H4 (cell line): ENCODE data around the gene MYLK. TPM values are rescaled to one million over a fixed set of nuclear protein-coding genes. Genes with fewer than 3 reads are reported as not detected.

Source experiments
- DNase-seq: peaks from one replicate; pipeline ENCODE4 v3.0.0-alpha.2; 2015; ENCODE audit warnings: low spot score
- total RNA-seq: library from RNA; depleted of rRNA; stranded (reverse); fragments of >200 nt; shearing (Covaris generic); gene quantifications from 2 replicates; pipeline ENCODE4 v1.2.3, GENCODE V29; 2014

Gene MYLK
- total RNA-seq, 1 experiment from 2014 or later = 25.1 TPM

- peak; percentile 54 for DNase-seq
Observed at GRCh38 chr3:123678108-123678511, 206.0 kb downstream of the MYLK start.

GRCh38 chr3:123672429-123673146 is 211.5 kb downstream of the MYLK start:
- no peak for DNase-seq

GRCh38 chr3:123670743-123671142 is 213.4 kb downstream of the MYLK start:
- DNase-seq = no peak

DNA sequence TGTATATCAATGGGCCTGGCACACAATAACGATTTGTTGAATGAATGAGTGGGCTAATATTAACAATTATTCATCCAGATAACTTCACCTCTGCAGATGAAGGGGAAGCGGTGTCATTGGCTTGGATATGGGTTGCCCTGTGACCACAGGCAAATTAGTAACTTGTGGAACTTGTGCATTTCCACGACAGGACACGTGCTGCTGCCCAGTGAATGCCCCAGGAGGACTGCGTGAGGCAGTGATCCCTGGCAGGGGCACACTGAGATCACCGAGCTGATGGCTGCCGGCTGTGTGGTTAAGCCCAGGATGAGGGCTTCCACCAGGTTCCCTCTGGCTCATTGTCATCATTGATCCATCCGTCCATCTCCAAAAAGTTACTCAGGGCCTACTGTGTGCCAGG is 215.2 kb downstream of the MYLK start:
- no peak for DNase-seq

GRCh38 chr3:123667784-123668183 is 216.3 kb downstream of the MYLK start:
- no peak for DNase-seq

DNA sequence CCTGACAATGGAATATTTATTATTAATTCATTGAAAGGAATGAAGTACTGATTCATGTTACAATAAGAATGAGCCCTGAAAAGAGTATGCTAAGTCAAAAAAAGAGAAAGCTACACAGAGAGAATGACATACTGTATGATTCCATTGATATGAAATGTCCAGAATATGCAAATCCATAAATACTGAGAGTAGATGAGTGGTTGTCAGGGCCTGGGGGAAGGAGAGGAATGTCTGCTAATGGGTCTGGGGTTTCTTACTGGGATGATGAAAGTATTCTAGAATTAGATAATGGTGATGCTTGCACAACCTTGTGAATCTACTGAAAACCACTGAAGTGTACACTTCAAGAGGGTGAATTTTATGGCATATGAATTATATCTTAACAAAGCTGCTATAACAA is 219.4 kb downstream of the MYLK start:
- no peak for DNase-seq

DNA sequence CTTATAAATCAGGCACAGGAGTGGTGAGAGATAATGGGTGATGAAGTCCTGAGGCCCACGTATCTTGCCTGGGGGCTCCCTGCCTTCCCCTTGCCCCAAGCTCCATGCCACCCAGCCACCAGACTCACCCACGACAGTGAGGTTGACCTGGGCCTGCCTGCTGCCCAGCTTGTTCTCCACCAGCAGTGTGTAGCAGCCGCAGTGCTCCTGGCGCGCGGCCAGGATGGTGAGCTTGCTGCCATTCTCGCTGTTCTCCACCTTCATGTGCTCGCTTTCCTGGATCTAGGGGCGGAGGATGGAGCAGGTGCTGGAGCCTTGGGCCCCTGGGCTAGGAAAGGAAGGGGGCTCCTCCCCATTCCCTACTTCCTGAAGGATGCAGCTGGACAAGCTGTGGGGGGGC is 220.2 kb downstream of the MYLK start:
- no peak for DNase-seq

DNA sequence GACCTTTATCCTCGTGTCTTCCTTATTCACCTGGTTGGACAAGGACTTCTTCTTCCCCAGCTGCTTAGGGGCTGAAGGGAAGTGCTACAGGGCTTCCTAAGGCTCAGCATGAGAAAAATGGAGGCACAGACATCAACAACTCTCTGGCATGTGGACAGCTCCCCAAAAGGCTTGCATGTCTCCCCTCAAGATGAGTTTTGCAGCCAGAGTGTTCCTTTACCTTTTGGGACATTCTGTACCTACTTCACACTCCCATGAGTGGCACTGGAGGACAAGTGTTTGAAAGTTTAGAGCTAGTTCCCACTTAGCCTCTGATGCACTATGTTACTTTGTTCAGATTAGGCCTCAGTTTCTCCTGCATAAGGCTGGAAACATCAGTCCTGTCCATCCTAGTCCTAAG is 222.2 kb downstream of the MYLK start:
- DNase-seq = no peak

DNA sequence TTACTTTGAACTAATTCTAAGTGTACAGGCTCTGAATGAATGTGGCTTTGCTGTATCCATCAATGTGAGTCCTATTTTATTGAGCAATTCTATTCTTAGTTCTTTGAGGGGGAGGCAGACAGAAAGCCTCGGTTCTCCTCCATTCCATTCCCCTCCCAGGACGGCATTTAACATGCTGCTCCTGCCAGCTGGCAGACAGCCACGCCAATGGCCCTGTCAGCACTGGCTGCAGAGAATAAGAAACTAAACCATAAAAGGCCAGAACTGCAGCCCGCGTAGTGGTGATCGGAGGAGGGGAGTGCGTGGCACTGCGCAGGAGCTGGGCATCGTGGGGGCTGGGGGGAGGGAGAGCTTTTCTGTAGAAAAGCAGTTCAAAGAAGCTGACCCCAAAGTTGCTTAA is 223.2 kb downstream of the MYLK start:
- DNase-seq = peak; percentile 88

GRCh38 chr3:123660141-123660675 is 223.9 kb downstream of the MYLK start:
- no peak for DNase-seq

GRCh38 chr3:123658852-123659206 is 225.3 kb downstream of the MYLK start:
- DNase-seq = no peak

DNA sequence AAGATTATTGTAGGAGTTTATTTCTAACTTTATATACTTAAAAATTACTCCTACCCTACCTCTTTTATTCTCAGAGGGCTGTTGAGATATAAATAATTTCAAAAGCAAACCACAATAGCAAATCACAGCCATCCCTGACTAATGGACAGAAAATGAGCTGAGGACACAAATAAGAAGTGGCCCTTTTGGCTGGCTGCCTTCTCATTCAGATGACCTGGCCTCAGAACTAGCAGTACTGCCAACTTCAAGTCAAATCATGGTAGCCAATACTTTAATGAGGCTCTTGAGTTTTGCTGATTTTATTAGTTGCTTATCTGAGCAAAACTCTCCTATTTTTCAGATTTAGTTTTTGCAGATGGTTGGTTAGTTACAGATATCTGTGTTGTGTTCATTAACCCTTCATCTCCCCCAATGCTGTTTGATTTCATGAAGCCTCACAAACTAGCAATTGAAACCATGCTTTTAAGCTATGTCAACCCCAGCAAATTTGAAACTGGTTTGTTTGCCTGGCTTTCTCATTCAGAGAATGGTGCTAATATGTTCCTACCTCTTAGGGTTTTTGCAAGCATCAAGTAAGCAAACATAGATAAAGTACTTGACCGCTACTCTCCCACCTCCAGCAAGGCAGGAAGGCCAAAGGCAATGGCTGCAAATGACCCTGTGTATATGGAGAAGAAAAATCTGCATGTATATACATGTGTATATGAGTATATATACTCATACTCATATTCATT is 225.8 kb downstream of the MYLK start:
- no peak for DNase-seq

DNA sequence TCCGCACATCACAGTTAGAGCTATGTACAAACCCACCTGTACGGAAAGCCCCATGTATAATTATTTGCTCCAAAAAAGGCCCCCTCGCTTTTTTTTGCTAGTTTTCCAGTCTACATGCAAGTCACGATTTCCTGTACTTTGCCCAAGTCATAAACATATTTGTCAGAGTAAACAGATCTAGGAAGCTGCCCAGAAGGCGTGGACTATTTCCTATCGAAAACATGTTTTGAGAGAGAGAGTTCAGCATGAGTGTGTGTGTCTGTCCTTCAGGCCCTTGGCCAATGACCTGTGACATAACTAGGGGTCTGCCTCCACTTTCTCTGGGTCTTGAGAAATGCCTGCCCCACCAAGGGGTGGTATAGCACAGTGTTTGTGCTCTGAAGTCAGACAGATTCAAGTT is 226.6 kb downstream of the MYLK start:
- DNase-seq = no peak

GRCh38 chr3:123657111-123657510 is 227.0 kb downstream of the MYLK start:
- no peak for DNase-seq

DNA sequence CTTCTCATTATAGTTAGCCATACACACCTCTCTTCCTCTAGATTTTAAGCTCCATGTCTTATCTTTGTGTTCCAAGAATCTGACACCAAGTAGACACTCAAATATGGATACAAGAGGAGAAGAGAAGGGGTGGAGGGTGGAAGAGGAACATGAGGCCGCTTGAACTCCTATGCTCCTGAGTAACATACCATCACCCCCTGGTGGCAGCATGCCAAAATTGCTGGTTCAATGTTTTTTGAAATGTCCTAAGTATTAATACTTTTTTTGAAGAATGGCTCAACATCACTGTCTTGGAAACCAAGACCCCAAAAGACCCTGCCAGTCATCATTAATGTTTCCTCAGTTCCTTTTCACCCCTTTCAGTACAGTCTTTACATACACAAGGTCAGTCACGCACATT is 227.4 kb downstream of the MYLK start:
- no peak for DNase-seq

DNA sequence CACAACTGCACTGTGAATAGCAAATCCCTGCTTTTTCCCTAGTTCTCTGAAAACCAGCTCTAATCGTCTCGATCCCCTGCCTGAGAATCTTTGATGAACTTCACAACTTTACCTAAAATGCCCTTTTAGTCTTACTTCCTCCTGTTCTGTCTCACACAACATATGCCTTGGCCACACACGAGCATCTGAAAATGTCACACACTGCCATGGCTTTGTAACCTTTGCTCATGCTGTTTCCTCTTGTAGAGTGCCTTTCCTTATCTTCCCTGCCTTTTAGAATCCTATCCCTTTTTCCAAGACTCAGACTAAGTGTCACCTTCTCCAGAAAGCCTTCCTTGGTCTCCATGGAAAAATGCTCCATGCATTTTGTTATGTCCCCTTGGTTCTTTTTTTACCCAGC is 227.9 kb downstream of the MYLK start:
- no peak for DNase-seq

DNA sequence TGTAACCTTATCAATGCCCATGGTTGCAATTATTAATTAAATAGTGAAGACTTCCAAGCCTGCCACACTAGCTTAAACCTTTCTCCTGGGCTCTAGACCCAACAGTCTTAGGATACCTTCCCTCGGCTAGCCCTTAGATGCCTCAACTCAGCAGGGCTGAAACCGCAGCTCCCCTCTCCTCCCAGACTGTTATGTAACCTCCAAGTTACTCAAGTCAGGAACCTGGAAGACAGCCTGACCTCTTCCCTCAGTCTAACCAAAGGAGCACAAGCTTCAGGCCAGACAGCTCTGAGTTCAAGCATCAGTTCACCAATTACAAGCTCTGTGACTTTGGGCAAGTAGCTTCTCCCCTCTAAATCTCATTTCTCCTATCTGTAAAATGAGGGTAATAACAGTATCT is 228.7 kb downstream of the MYLK start:
- no peak for DNase-seq

GRCh38 chr3:123653221-123653682 is 230.9 kb downstream of the MYLK start:
- DNase-seq = peak; percentile 86

- DNase-seq = peak; percentile 68
Observed at GRCh38 chr3:123652342-123652984, 231.7 kb downstream of the MYLK start.

DNA sequence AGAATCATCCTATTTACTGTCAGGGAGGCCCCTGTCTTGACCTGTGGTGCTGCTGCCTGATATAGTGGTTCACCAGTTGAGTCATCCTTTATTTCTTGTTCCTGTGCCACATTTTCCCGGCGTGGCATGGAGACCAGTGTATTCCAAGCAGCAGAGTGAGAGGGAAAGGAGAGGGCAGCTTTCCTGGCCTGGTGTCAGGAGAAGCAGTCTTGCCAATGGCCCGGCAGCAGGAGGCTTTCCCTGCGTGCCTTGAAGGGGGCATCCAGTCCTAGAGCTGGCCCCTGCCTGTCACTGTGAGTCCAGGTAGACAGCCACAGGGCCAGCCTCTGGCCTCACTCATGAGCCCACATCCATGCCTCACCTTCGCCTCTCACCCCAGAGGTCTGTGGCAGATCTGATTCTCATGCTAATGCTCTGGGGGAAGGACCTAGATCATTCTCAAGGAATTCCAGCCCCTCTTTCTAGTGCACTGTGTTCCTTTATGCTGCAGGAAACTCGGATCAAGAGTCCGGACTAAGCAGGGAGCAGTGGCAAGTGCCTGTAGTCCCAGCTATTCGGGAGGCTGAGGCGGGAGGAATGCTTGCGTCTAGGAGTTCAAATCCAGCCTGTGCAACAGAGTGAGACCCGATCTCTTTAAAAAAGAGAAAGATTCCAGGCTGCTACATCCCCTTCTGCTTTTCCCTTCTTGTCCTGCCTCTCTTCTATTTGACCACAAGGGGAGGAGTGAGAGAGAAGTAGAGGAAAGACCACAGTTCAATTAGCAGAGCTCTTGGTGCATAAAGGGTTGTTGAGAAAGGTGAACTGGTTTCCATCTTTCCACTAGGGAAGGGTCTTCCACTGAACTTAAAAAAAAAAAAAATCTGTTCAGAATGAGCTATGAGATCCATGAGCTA is 232.4 kb downstream of the MYLK start:
- no peak for DNase-seq

DNA sequence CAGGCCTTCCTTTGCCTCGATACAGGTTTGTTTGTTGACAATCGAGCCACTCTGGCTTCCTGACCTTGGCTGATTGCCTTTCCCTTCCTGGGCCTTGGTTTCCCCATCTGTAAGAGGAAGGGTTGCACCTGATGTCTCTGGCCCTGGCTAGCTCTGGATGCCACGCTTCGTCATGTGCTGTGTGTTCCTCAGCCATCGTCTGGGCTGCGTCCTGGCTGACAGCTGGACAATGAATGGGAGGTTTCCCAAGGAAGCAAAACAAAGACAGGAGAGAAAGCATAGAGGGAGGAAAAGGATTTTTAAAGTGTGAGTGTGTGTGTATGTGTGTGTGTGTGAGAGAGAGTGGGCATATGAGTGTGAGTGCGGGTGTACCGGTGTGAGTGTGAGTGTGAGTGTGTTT is 234.0 kb downstream of the MYLK start:
- no peak for DNase-seq
